Measurements from ENCODE around the gene TMEM37. TPM values are rescaled to one million over a fixed set of nuclear protein-coding genes. Genes with fewer than 3 reads are reported as not detected.

Gene TMEM37, protein sequence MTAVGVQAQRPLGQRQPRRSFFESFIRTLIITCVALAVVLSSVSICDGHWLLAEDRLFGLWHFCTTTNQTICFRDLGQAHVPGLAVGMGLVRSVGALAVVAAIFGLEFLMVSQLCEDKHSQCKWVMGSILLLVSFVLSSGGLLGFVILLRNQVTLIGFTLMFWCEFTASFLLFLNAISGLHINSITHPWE
- total RNA-seq (2022; extraction: Qiagen RNA extraction; ENCODE audit: low read depth): 0.98 to 1.9 TPM (median 1.6 TPM) in 5 replicates

DNA sequence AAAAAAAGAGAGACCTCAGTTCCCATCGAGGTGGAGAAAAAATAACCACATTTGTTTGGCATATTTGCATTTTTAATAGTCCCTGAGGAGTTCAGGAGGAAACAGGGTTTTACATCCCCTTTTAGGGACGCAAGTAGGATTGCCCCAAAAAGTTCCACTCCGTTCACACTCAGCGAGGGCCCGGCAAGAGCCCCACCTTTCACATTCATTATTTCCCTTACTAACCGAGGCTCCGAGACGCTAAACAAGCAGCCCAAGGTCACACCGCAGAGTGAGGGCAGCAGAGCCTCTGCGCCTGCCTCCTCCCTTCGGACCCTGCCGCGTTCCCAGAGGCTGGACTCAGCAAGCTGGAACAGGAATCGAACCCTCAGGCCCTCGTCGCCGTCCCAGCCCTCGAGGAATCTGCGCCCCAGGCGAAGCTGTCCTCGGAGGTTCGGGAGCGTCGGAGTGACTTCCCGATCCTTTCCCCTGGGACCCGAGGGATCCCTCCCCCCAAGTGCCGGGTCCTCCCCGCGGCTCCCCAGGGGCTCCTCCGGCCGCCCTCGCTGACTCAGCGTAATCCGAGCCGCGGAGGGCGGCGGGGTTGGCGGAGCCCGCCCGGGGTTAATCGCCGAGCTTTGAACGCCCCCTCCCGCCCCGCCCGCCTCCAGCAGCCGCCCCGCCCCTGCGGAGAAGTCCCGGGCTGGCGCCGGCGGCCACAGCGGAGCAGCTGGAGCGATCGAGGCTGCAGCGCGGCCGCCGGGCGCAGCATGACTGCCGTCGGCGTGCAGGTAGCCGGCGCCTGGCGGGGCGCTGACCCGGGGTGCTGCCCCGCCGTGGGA lies at the start of gene TMEM37:
Gene TMEM37, plus strand, starts transcription at position 700 of the 821 bp plus-strand sequence. Its CDS starts 50 bp downstream, at position 750.

Other genes starting within 250 kb of the TMEM37 start
- 52.3 to 66.5 TPM (median 62.4 TPM) in 5 replicates for gene STEAP3, start 208.0 kb upstream of the TMEM37 start, total RNA-seq (2022; extraction: Qiagen RNA extraction; ENCODE audit: low read depth)
- 10.5 to 12.7 TPM (median 12.6 TPM) in 5 replicates for gene C2orf76, start 65.0 kb upstream of the TMEM37 start, total RNA-seq (2022; extraction: Qiagen RNA extraction; ENCODE audit: low read depth)
- gene DBI, start 64.9 kb upstream of the TMEM37 start, total RNA-seq (2022; extraction: Qiagen RNA extraction; ENCODE audit: low read depth): 402 to 526 TPM (median 404 TPM) in 5 replicates
- not detected in 5 replicates for gene SCTR, start 92.6 kb downstream of the TMEM37 start, total RNA-seq (2022; extraction: Qiagen RNA extraction; ENCODE audit: low read depth)
- 0.09 to 0.38 TPM (median 0.26 TPM) in 4 of 5 replicates, not detected in the other for gene CFAP221, start 112.6 kb downstream of the TMEM37 start, total RNA-seq (2022; extraction: Qiagen RNA extraction; ENCODE audit: low read depth)
- gene TMEM177, start 247.3 kb downstream of the TMEM37 start, total RNA-seq (2022; extraction: Qiagen RNA extraction; ENCODE audit: low read depth): 19.6 to 24.7 TPM (median 24.3 TPM) in 5 replicates